Duodenal mucosa (tissue), 2 donors: ENCODE data around the gene TNFRSF6B.
A peak's percentile ranks its signal among the peaks of the same experiment; 100 is the strongest.

ENCODE experiments used
- H3K27ac ChIP-seq: one replicate; pipeline ENCODE4 v1.7.0; 2013; ENCODE audit warnings: low read depth, low read length
- H3K27me3 ChIP-seq, 2 donors: one replicate each; pipeline ENCODE4 v1.7.0; 2013; ENCODE audit warnings: low read length in 2 of 2, control low read depth in 1 of 2; ENCODE audit not compliant: insufficient read depth in 2 of 2, control insufficient read depth in 1 of 2
- H3K36me3 ChIP-seq, 2 donors: one replicate each; pipeline ENCODE4 v1.7.0; 2013; ENCODE audit warnings: low read length in 2 of 2, control low read depth in 1 of 2; ENCODE audit not compliant: insufficient read depth in 2 of 2, control insufficient read depth in 1 of 2
- H3K4me1 ChIP-seq, 2 donors: one replicate each; pipeline ENCODE4 v1.7.0; 2013; ENCODE audit warnings: low read length in 2 of 2, control low read depth in 1 of 2; ENCODE audit not compliant: insufficient read depth in 2 of 2, control insufficient read depth in 1 of 2
- H3K4me3 ChIP-seq, 2 donors: one replicate each; pipeline ENCODE4 v1.7.0; 2013; ENCODE audit warnings: low read length in 2 of 2, low read depth in 1 of 2
- H3K9ac ChIP-seq, 2 donors: one replicate each; pipeline ENCODE4 v1.7.0; 2013; ENCODE audit warnings: low read length in 2 of 2, low read depth in 1 of 2
- H3K9me3 ChIP-seq, 2 donors: one replicate each; pipeline ENCODE4 v1.7.0; 2013; ENCODE audit warnings: low read length in 2 of 2, control low read depth in 1 of 2; ENCODE audit not compliant: control insufficient read depth in 1 of 2

TNFRSF6B gene

GRCh38 chr20:63702751-63703470 is 6.5 kb downstream of the TNFRSF6B start:
- Histone ChIP-seq H3K9ac (no peak overlapping the region), H3K9me3 (no peaks in the 10 kb centered on the region), H3K4me3 (no peak overlapping the region), H3K27ac (no peak overlapping the region), H3K36me3 (peaks cover 16 to 32% of the 10 kb centered on the region in 2 donors), H3K27me3 (no peaks in the 10 kb centered on the region), H3K4me1 (peaks cover 14 to 22% of the 10 kb centered on the region in 2 donors)

- Histone ChIP-seq H3K36me3 (peaks cover 16 to 32% of the 10 kb centered on the region in 2 donors), H3K27me3 (no peaks in the 10 kb centered on the region), H3K4me3 (no peak overlapping the region), H3K9me3 (no peaks in the 10 kb centered on the region), H3K27ac (no peak overlapping the region), H3K9ac (no peak overlapping the region), H3K4me1 (peaks cover 14 to 24% of the 10 kb centered on the region in 2 donors)
Measured at GRCh38 chr20:63703471-63703975, 7.1 kb downstream of the TNFRSF6B start.

GRCh38 chr20:63703976-63704748 is 7.7 kb downstream of the TNFRSF6B start:
- Histone ChIP-seq H3K9ac (no peak overlapping the region), H3K36me3 (peaks cover 16 to 32% of the 10 kb centered on the region in 2 donors), H3K4me3 (no peak overlapping the region), H3K27ac (no peak overlapping the region), H3K27me3 (no peaks in the 10 kb centered on the region), H3K4me1 (peaks cover 20 to 25% of the 10 kb centered on the region in 2 donors), H3K9me3 (no peaks in the 10 kb centered on the region)

- no peaks in the 10 kb centered on the region for H3K27me3 ChIP-seq
- peaks cover 22 to 23% of the 10 kb centered on the region in 2 donors for H3K4me1 ChIP-seq
- H3K4me3 ChIP-seq: no peak overlapping the region
- H3K9me3 ChIP-seq: no peaks in the 10 kb centered on the region
- peaks cover 16 to 32% of the 10 kb centered on the region in 2 donors for H3K36me3 ChIP-seq
- no peak overlapping the region for H3K27ac ChIP-seq
- no peak overlapping the region for H3K9ac ChIP-seq
Measured at GRCh38 chr20:63704749-63705117, 8.3 kb downstream of the TNFRSF6B start.

GRCh38 chr20:63705232-63706026 is 9.0 kb downstream of the TNFRSF6B start:
- Histone ChIP-seq H3K36me3 (peaks cover 16 to 32% of the 10 kb centered on the region in 2 donors), H3K4me3 (no peak overlapping the region), H3K27ac (no peak overlapping the region), H3K27me3 (no peaks in the 10 kb centered on the region), H3K9me3 (no peaks in the 10 kb centered on the region), H3K4me1 (peaks cover 22 to 23% of the 10 kb centered on the region in 2 donors), H3K9ac (no peak overlapping the region)

GRCh38 chr20:63706027-63706695 is 9.7 kb downstream of the TNFRSF6B start:
- Histone ChIP-seq H3K36me3 (peaks cover 16 to 35% of the 10 kb centered on the region in 2 donors), H3K4me1 (peaks cover 22 to 23% of the 10 kb centered on the region in 2 donors), H3K9ac (peak overlapping the region; percentile 68 to 69), H3K27me3 (no peaks in the 10 kb centered on the region), H3K9me3 (no peaks in the 10 kb centered on the region), H3K27ac (no peak overlapping the region), H3K4me3 (peak overlapping the region; percentile 81 to 89)

GRCh38 chr20:63706852-63707557 is 10.6 kb downstream of the TNFRSF6B start:
- no peaks in the 10 kb centered on the region for H3K27me3 ChIP-seq
- H3K9ac ChIP-seq: peak overlapping the region; percentile 68 to 69
- peaks cover 22 to 23% of the 10 kb centered on the region in 2 donors for H3K4me1 ChIP-seq
- no peaks in the 10 kb centered on the region for H3K9me3 ChIP-seq
- peak overlapping the region; percentile 81 to 89 for H3K4me3 ChIP-seq
- peak overlapping the region; percentile 64 for H3K27ac ChIP-seq
- peaks cover 16 to 42% of the 10 kb centered on the region in 2 donors for H3K36me3 ChIP-seq

- Histone ChIP-seq H3K36me3 (peaks cover 16 to 47% of the 10 kb centered on the region in 2 donors), H3K9ac (peak within 1 kb of the TSS; percentile 68 to 70), H3K27ac (peak within 1 kb of the TSS; percentile 64), H3K9me3 (no peaks in the 10 kb centered on the region), H3K4me3 (peak within 1 kb of the TSS; percentile 81 to 89), H3K4me1 (peaks cover 22 to 23% of the 10 kb centered on the region in 2 donors), H3K27me3 (no peaks in the 10 kb centered on the region)
Measured at GRCh38 chr20:63707558-63708300, 11.3 kb downstream of the TNFRSF6B start, which contains the start of the genes ARFRP1 and ZGPAT. TSS of gene ARFRP1 (minus strand) at chr20:63707976. CDS start at chr20:63707091, 885 bp downstream. TSS of gene ZGPAT (plus strand) at chr20:63708039. CDS start at chr20:63708581, 542 bp downstream.
